ENCODE data around the gene KLK14. TPM values are rescaled to one million over a fixed set of nuclear protein-coding genes. Genes with fewer than 3 reads are reported as not detected.
A peak's percentile ranks its signal among the peaks of the same experiment; 100 is the strongest.

The KLK14 gene
- total RNA-seq, 2 experiments from 2014 or later, result 0.72 to 0.91 TPM

GRCh38 chr19:51101171-51101865 lies 18.6 kb upstream of the KLK14 start:
- Mint-ChIP-seq H3K4me3 (no peak overlapping the region), H3K27me3 (no peaks in the 10 kb centered on the region), H3K4me1 (peaks cover 27% of the 10 kb centered on the region), H3K9me3 (no peaks in the 10 kb centered on the region), H3K27ac (no peak overlapping the region), H3K36me3 (peaks cover 18% of the 10 kb centered on the region)
- ATAC-seq (ENCODE audit: low read depth) (no peak), DNase-seq (no peak)
- POLR2A ChIA-PET, result no interaction called here

GRCh38 chr19:51100601-51101000 lies 17.9 kb upstream of the KLK14 start:
- Mint-ChIP-seq H3K27ac (no peak overlapping the region), H3K9me3 (no peaks in the 10 kb centered on the region), H3K4me1 (peaks cover 23% of the 10 kb centered on the region), H3K36me3 (peaks cover 18% of the 10 kb centered on the region), H3K4me3 (no peak overlapping the region), H3K27me3 (no peaks in the 10 kb centered on the region)
- POLR2A ChIA-PET, result interaction anchor here (0.7 kb wide), 1 partner anchor 750 kb away, joined by 3 read pairs; no protein-coding TSS in a partner anchor
- no peak for ATAC-seq (ENCODE audit: low read depth)
- no peak for DNase-seq

- Mint-ChIP-seq H3K27me3 (no peaks in the 10 kb centered on the region), H3K4me3 (peak overlapping the region; percentile 51), H3K9me3 (no peaks in the 10 kb centered on the region), H3K27ac (peak overlapping the region; percentile 79), H3K36me3 (peaks cover 18% of the 10 kb centered on the region), H3K4me1 (peaks cover 21% of the 10 kb centered on the region)
- no peak for ATAC-seq (ENCODE audit: low read depth)
- POLR2A ChIA-PET, result interaction anchor here (0.8 kb wide), 1 partner anchor 10 kb away, joined by 3 read pairs; no protein-coding TSS in a partner anchor
- DNase-seq, result no peak
Measured at GRCh38 chr19:51099047-51099382, 16.3 kb upstream of the KLK14 start.

- DNase-seq (peak; percentile 54), ATAC-seq (ENCODE audit: low read depth) (peak; percentile 76)
- Mint-ChIP-seq H3K27ac (no peak overlapping the region), H3K4me3 (peak overlapping the region; percentile 51), H3K4me1 (peaks cover 21% of the 10 kb centered on the region), H3K9me3 (no peaks in the 10 kb centered on the region), H3K36me3 (peaks cover 18% of the 10 kb centered on the region), H3K27me3 (no peaks in the 10 kb centered on the region)
- POLR2A ChIA-PET, result interaction anchor here (0.7 to 0.8 kb wide), 2 partner anchors 10 to 18 kb away, joined by 3 read pairs; no protein-coding TSS in a partner anchor
Measured at GRCh38 chr19:51098365-51099046, 15.8 kb upstream of the KLK14 start.

GRCh38 chr19:51097796-51098195 lies 15.1 kb upstream of the KLK14 start:
- H3K27me3 Mint-ChIP-seq, result no peaks in the 10 kb centered on the region
- DNase-seq (no peak), ATAC-seq (ENCODE audit: low read depth) (no peak)
- peaks cover 18% of the 10 kb centered on the region for H3K36me3 Mint-ChIP-seq
- H3K9me3 Mint-ChIP-seq, result no peaks in the 10 kb centered on the region
- H3K27ac Mint-ChIP-seq, result no peak overlapping the region
- H3K4me3 Mint-ChIP-seq, result no peak overlapping the region
- POLR2A ChIA-PET, result interaction anchor here (0.7 kb wide), 1 partner anchor 18 kb away, joined by 3 read pairs; no protein-coding TSS in a partner anchor
- H3K4me1 Mint-ChIP-seq, result peaks cover 21% of the 10 kb centered on the region

GRCh38 chr19:51097166-51097738 lies 14.6 kb upstream of the KLK14 start:
- H3K9me3 Mint-ChIP-seq, result no peaks in the 10 kb centered on the region
- peaks cover 14% of the 10 kb centered on the region for H3K36me3 Mint-ChIP-seq
- DNase-seq (peak; percentile 77), ATAC-seq (ENCODE audit: low read depth) (peak; percentile 34)
- H3K27me3 Mint-ChIP-seq, result no peaks in the 10 kb centered on the region
- peak overlapping the region; percentile 41 for H3K4me3 Mint-ChIP-seq
- peak overlapping the region; percentile 78 for H3K27ac Mint-ChIP-seq
- H3K4me1 Mint-ChIP-seq, result peaks cover 17% of the 10 kb centered on the region
- POLR2A ChIA-PET, result interaction anchor here (1.5 kb wide), 1 partner anchor 11 kb away, joined by 4 read pairs; no protein-coding TSS in a partner anchor

- POLR2A ChIA-PET, result interaction anchor here (1.5 kb wide), 1 partner anchor 11 kb away, joined by 4 read pairs; no protein-coding TSS in a partner anchor
- DNase-seq (no peak), ATAC-seq (ENCODE audit: low read depth) (peak; percentile 27)
- Mint-ChIP-seq H3K27ac (peak overlapping the region; percentile 78), H3K36me3 (peaks cover 14% of the 10 kb centered on the region), H3K4me1 (peaks cover 17% of the 10 kb centered on the region), H3K4me3 (peak overlapping the region; percentile 41), H3K27me3 (no peaks in the 10 kb centered on the region), H3K9me3 (no peaks in the 10 kb centered on the region)
Measured at GRCh38 chr19:51096473-51097165, 13.9 kb upstream of the KLK14 start.

- ATAC-seq (ENCODE audit: low read depth) (no peak), DNase-seq (peak; percentile 51)
- Mint-ChIP-seq H3K27ac (no peak overlapping the region), H3K9me3 (no peaks in the 10 kb centered on the region), H3K4me3 (no peak overlapping the region), H3K4me1 (peaks cover 13% of the 10 kb centered on the region), H3K36me3 (peaks cover 14% of the 10 kb centered on the region), H3K27me3 (no peaks in the 10 kb centered on the region)
- POLR2A ChIA-PET, result no interaction called here
Measured at GRCh38 chr19:51094696-51095279, 12.1 kb upstream of the KLK14 start.

GRCh38 chr19:51093510-51094345 lies 11.0 kb upstream of the KLK14 start:
- Mint-ChIP-seq H3K4me3 (no peak overlapping the region), H3K36me3 (peaks cover 12% of the 10 kb centered on the region), H3K27me3 (no peaks in the 10 kb centered on the region), H3K9me3 (no peaks in the 10 kb centered on the region), H3K27ac (peak overlapping the region; percentile 9), H3K4me1 (peaks cover 10% of the 10 kb centered on the region)
- DNase-seq, result no peak
- POLR2A ChIA-PET, result no interaction called here
- ATAC-seq (ENCODE audit: low read depth), result no peak

GRCh38 chr19:51093101-51093500 lies 10.4 kb upstream of the KLK14 start:
- H3K27me3 Mint-ChIP-seq, result no peaks in the 10 kb centered on the region
- ATAC-seq (ENCODE audit: low read depth), result no peak
- H3K4me1 Mint-ChIP-seq, result peaks cover 10% of the 10 kb centered on the region
- POLR2A ChIA-PET, result no interaction called here
- H3K36me3 Mint-ChIP-seq, result peaks cover 12% of the 10 kb centered on the region
- no peak overlapping the region for H3K27ac Mint-ChIP-seq
- no peak overlapping the region for H3K4me3 Mint-ChIP-seq
- no peak for DNase-seq
- no peaks in the 10 kb centered on the region for H3K9me3 Mint-ChIP-seq

- Mint-ChIP-seq H3K4me3 (no peak overlapping the region), H3K9me3 (no peaks in the 10 kb centered on the region), H3K27me3 (no peaks in the 10 kb centered on the region), H3K36me3 (peaks cover 6% of the 10 kb centered on the region), H3K4me1 (peaks cover 7% of the 10 kb centered on the region), H3K27ac (no peak overlapping the region)
- POLR2A ChIA-PET, result no interaction called here
- no peak for DNase-seq
- no peak for ATAC-seq (ENCODE audit: low read depth)
Measured at GRCh38 chr19:51091895-51092873, 9.5 kb upstream of the KLK14 start.

Data from activated naive CD8-positive, alpha-beta T cell treated with anti-CD3 and anti-CD28 coated beads, Interleukin-2, amount 10 ng/mL, durations not matched to agents 7 days and 5 days (primary cell).